Caco-2 (cell line): ENCODE data around the gene UBE2D4. TPM values are rescaled to one million over a fixed set of nuclear protein-coding genes. Genes with fewer than 3 reads are reported as not detected.

Experiments used
- BruUV-seq: library from RNA; stranded (reverse); fragments of 400-500 nt; replicated peaks from 2 replicates; lab custom pipeline; 2021; lab: Mats Ljungman, UMichigan
- CTCF ChIA-PET: fragments of 300-600 bp; sonication (Branson Sonifier 250); formaldehyde crosslinking; loops from one replicate; lab custom pipeline; 2022; ENCODE audit warnings: antibody characterized with exemption; lab: Charles Lee
- POLR2A ChIA-PET: fragments of 300-600 bp; sonication (Branson Sonifier 250); formaldehyde crosslinking; loops from one replicate; lab custom pipeline; 2022; ENCODE audit warnings: antibody characterized with exemption; lab: Charles Lee
- DNase-seq, 2 experiments: peaks; one replicate each; pipeline versions ENCODE4 v3.0.0 to v3.0.0-alpha.2; 2020 to 2022
- H3K27me3 ChIP-seq: replicated peaks from 2 replicates; pipeline ENCODE4 v1.6.0; 2011; ENCODE audit warnings: low read length; ENCODE audit not compliant: control insufficient read depth, insufficient read depth
- H3K36me3 ChIP-seq: 2 replicates; pipeline ENCODE4 v1.5.1; 2011; ENCODE audit warnings: low read length; ENCODE audit not compliant: control insufficient read depth, insufficient read depth
- H3K4me1 ChIP-seq: fragments of 250-450 bp; sonication (Bioruptor Pico); 2 replicates; pipeline ENCODE4 v1.5.1; 2020; ENCODE audit warnings: mild to moderate bottlenecking
- H3K4me3 ChIP-seq: 2 replicates; pipeline ENCODE4 v1.5.1; 2011; ENCODE audit warnings: low read depth, mild to moderate bottlenecking, control low read depth, low read length
- H3K9me3 ChIP-seq: fragments of 250-450 bp; sonication (Bioruptor Pico); 2 replicates; pipeline ENCODE4 v1.5.1; 2020; ENCODE audit warnings: mild to moderate bottlenecking, moderate library complexity
- H3K27ac Mint-ChIP-seq: one replicate; pipeline ENCODE4 v1.8.0; 2022; ENCODE audit warnings: mixed read lengths; ENCODE audit not compliant: unreplicated experiment
- H3K27me3 Mint-ChIP-seq: one replicate; pipeline ENCODE4 v1.8.0; 2022; ENCODE audit warnings: mixed read lengths; ENCODE audit not compliant: insufficient read depth, unreplicated experiment
- H3K36me3 Mint-ChIP-seq: one replicate; pipeline ENCODE4 v1.8.0; 2022; ENCODE audit warnings: mild to moderate bottlenecking, mixed read lengths; ENCODE audit not compliant: insufficient read depth, unreplicated experiment
- H3K4me1 Mint-ChIP-seq: one replicate; pipeline ENCODE4 v1.8.0; 2022; ENCODE audit warnings: low read depth, mixed read lengths; ENCODE audit not compliant: unreplicated experiment
- H3K4me3 Mint-ChIP-seq: one replicate; pipeline ENCODE4 v1.8.0; 2022; ENCODE audit warnings: mild to moderate bottlenecking, moderate library complexity, mixed read lengths; ENCODE audit not compliant: unreplicated experiment
- H3K9me3 Mint-ChIP-seq: one replicate; pipeline ENCODE4 v1.8.0; 2022; ENCODE audit warnings: mixed read lengths; ENCODE audit not compliant: unreplicated experiment
- intact Hi-C: fragments of 100-400 bp; cut with micrococcal nuclease; formaldehyde crosslinking; loops from one replicate; pipeline ENCODE4 v1.10.0; 2022; ENCODE audit not compliant: unreplicated experiment
- total RNA-seq: library from RNA; stranded (reverse); gene quantifications from 2 replicates; pipeline ENCODE4 v1.2.3, GENCODE V29; 2022
- TF ChIP-seq, protein P1 (sequence below), 2 experiments: fragments of 200-600 bp in 1 of 2; IDR thresholded peaks; 1 replicate in 1 of 2; 2 replicates in 1 of 2; pipeline versions ENCODE4 v1.5.1 to v1.8.0; 2011 to 2022; ENCODE audit warnings: antibody characterized with exemption in 1 of 2, control low read depth in 1 of 2, inconsistent platforms in 1 of 2, low read depth in 1 of 2, low read length in 1 of 2, mild to moderate bottlenecking in 1 of 2, moderate library complexity in 1 of 2; ENCODE audit not compliant: insufficient read depth in 1 of 2, severe bottlenecking in 1 of 2, unreplicated experiment in 1 of 2

The UBE2D4 gene
- total RNA-seq, 1 experiment from 2014 or later = 15.4 TPM

DNA sequence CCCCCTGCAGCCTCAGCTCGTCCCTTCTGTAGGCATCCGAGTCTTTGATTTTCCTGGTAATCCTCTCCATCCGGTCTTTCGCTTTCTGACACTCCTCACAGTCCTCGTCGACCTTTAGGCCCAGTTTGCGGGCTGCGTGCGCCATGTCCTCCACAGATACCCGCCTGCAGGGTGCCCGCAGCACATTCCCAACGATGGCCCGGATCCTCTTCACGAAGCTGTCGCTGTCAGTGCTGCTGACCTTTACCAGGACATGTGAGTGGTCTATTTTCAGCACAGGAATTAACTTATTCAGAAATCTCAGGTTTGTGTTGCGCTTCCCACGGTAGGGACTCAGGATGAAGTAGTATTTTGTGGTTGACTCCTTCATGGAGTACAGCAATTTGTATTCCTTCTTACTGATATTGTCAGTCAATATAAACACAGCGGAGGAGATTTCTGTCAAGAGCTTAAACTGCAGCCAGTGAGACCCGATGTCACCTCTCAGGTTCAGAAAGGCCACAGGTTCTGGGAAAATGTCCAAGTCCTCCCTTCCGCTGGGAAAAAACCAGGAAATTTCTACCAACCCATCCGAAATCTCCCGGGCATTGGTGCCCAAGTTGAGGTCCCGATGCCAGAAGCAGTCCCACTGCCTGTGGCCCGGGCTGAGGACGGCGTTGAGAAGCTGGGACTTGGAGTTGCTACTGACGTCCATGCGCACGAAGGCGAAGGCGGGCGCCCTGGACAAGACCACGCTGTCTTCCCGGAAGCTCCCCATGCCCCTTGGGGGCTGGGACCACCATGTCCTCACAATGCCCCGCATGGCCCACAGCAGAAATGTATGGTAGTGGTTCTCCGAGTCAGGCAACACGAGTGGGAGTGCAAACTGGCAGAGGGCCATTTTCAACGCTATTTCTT, 48.0 kb upstream of the UBE2D4 start:
- ChIA-PET CTCF (no interaction called here), POLR2A (no interaction called here)
- Mint-ChIP-seq H3K36me3 (peaks cover 78% of the 10 kb centered on the region), H3K4me3 (no peak overlapping the region), H3K4me1 (peaks cover 9% of the 10 kb centered on the region), H3K27ac (no peak overlapping the region), H3K27me3 (no peaks in the 10 kb centered on the region), H3K9me3 (no peaks in the 10 kb centered on the region)
- TF ChIP-seq, protein P1, sequence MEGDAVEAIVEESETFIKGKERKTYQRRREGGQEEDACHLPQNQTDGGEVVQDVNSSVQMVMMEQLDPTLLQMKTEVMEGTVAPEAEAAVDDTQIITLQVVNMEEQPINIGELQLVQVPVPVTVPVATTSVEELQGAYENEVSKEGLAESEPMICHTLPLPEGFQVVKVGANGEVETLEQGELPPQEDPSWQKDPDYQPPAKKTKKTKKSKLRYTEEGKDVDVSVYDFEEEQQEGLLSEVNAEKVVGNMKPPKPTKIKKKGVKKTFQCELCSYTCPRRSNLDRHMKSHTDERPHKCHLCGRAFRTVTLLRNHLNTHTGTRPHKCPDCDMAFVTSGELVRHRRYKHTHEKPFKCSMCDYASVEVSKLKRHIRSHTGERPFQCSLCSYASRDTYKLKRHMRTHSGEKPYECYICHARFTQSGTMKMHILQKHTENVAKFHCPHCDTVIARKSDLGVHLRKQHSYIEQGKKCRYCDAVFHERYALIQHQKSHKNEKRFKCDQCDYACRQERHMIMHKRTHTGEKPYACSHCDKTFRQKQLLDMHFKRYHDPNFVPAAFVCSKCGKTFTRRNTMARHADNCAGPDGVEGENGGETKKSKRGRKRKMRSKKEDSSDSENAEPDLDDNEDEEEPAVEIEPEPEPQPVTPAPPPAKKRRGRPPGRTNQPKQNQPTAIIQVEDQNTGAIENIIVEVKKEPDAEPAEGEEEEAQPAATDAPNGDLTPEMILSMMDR (IDR thresholded peaks at IDR 0.05; ENCODE audit: insufficient read depth in 1 of 2, low read depth in 1 of 2, low read length in 1 of 2, severe bottlenecking in 1 of 2, unreplicated experiment in 1 of 2) = no peak
- no peak overlapping the region for H3K4me3 ChIP-seq
- BruUV-seq = TSS peak; percentile 21
- H3K36me3 ChIP-seq = peaks cover 3% of the 10 kb centered on the region
- no peaks in the 10 kb centered on the region for H3K27me3 ChIP-seq
- intact Hi-C loops = no loop called here
- peaks cover 4% of the 10 kb centered on the region; the same call in 1 of the 2 replicates for H3K4me1 ChIP-seq
- DNase-seq = no peak
- H3K9me3 ChIP-seq = no peaks in the 10 kb centered on the region

DNA sequence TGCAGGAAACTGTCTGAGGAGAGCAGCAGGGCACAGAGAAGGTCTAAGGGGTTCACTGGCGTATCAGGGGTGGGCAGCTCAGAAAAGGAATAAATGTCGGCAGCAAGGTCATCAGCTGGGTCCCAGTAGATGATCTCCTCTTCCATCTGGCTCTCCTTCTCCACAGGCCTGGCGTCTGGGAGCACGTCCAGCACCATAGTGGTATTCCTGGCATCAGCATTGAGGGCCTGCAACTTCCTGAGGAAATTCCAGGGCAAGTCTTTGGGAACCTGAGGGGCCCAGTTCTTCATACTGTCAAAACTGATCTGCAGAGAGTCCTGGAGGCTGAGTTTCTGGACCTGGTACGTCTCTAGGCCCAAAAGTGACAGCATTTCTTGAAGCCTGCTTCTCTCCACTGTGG, 47.4 kb upstream of the UBE2D4 start:
- ChIA-PET POLR2A (interaction anchor here (0.7 kb wide), 1 partner anchor 9 kb away, joined by 3 read pairs; the partner anchor contains the start of gene MRPS24), CTCF (no interaction called here)
- Histone ChIP-seq H3K27me3 (no peaks in the 10 kb centered on the region), H3K36me3 (peaks cover 3% of the 10 kb centered on the region), H3K9me3 (no peaks in the 10 kb centered on the region), H3K4me3 (no peak overlapping the region), H3K4me1 (no peaks in the 10 kb centered on the region)
- BruUV-seq = no TSS peak
- TF ChIP-seq, protein P1 (IDR thresholded peaks at IDR 0.05; ENCODE audit: insufficient read depth in 1 of 2, low read depth in 1 of 2, low read length in 1 of 2, severe bottlenecking in 1 of 2, unreplicated experiment in 1 of 2) = no peak
- H3K9me3 Mint-ChIP-seq = no peaks in the 10 kb centered on the region
- no peak overlapping the region for H3K4me3 Mint-ChIP-seq
- H3K27ac Mint-ChIP-seq = no peak overlapping the region
- no peak for DNase-seq
- H3K4me1 Mint-ChIP-seq = peaks cover 2% of the 10 kb centered on the region
- H3K27me3 Mint-ChIP-seq = no peaks in the 10 kb centered on the region
- intact Hi-C loops = no loop called here
- H3K36me3 Mint-ChIP-seq = peaks cover 81% of the 10 kb centered on the region

DNA sequence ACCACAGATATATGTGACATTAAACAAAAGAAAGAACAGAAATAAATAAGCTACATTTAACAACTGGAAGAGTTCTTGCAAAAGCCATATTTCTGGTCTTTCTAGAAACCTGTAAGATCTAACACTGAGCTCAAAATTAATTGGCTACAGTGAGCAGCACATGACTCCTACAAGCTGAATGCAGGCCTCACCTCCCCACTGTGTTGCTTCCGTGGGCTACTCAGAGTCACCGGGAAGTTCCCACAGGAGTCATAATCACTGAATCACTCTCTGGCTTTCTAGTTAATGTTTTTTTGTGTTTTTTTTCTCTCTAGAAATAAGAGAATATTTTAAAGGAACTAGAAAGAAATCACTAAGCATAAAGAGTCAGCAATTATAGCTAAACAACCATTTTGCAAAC, 46.8 kb upstream of the UBE2D4 start:
- BruUV-seq = no TSS peak
- ChIA-PET CTCF (no interaction called here), POLR2A (interaction anchor here (0.7 kb wide), 1 partner anchor 10 kb away, joined by 3 read pairs; the partner anchor contains the start of gene MRPS24)
- Histone ChIP-seq H3K36me3 (peaks cover 2% of the 10 kb centered on the region), H3K9me3 (no peaks in the 10 kb centered on the region), H3K4me1 (no peaks in the 10 kb centered on the region), H3K4me3 (no peak overlapping the region), H3K27me3 (no peaks in the 10 kb centered on the region)
- Mint-ChIP-seq H3K4me3 (no peak overlapping the region), H3K27ac (no peak overlapping the region), H3K9me3 (no peaks in the 10 kb centered on the region), H3K4me1 (no peaks in the 10 kb centered on the region), H3K27me3 (no peaks in the 10 kb centered on the region), H3K36me3 (peaks cover 85% of the 10 kb centered on the region)
- TF ChIP-seq, protein P1 (IDR thresholded peaks at IDR 0.05; ENCODE audit: insufficient read depth in 1 of 2, low read depth in 1 of 2, low read length in 1 of 2, severe bottlenecking in 1 of 2, unreplicated experiment in 1 of 2) = no peak
- no peak for DNase-seq
- intact Hi-C loops = no loop called here
